HG03439 (cell line): ENCODE measurements around the gene SLC38A2.

ENCODE experiments used
- ATAC-seq: cut with Tn5 transposase; IDR thresholded peaks from one replicate; pipeline ENCODE4 v1.9.1; 2021; ENCODE audit warnings: mild to moderate bottlenecking, moderate library complexity; ENCODE audit not compliant: unreplicated experiment

Gene SLC38A2

DNA sequence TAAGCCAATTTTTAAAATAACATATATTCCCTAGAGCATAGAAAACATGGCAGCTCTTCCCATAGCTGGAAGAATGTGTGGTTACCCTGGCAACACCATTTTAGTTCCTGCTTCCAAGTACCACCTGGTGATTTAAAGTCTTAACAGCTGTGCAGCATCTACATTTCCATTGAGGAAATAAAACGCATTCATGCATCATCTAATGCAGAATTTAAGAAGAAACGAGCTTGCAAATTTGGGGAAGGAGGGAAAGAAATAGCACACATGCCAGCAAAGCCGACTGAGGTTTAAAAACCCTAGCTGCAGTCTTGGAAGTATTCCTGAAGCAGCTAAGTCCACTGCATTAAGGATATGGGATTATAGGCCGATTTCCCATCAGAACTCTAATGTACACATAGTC is 22.8 kb upstream of the SLC38A2 start:
- ATAC-seq = no peak

GRCh38 chr12:46391630-46392029 is 19.1 kb upstream of the SLC38A2 start:
- no peak for ATAC-seq

GRCh38 chr12:46390881-46391280 is 18.3 kb upstream of the SLC38A2 start:
- ATAC-seq = no peak

- no peak for ATAC-seq
Measured at GRCh38 chr12:46390304-46390703, 17.7 kb upstream of the SLC38A2 start.

DNA sequence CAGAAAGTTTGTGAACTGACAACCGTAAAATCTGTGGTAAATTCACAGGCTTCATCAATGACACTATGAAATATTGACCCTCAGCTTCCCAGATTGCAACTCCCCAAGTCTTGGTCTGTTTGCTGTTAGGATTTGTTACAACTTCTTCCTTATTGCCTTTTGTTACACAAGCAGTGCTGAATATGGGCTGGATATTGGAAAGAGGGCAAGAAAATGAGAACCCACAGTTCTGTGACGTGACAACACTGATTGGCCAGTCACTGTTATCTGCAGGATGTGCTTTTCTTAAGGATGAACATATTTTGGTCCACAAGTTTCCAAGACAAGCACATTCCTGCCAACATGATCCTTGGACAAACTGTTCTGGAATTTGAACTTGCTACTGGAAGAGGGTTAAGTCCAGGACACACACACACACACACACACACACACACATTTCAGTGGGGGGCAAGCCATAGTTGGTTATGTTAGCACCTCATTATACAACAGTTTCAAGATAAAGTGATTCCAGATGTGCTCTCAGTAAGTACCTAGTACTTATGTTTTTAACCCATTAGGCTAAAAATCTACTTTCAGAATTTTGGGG is 16.6 kb upstream of the SLC38A2 start:
- no peak for ATAC-seq

GRCh38 chr12:46388427-46389021 is 16.0 kb upstream of the SLC38A2 start:
- peak; percentile 52 for ATAC-seq

DNA sequence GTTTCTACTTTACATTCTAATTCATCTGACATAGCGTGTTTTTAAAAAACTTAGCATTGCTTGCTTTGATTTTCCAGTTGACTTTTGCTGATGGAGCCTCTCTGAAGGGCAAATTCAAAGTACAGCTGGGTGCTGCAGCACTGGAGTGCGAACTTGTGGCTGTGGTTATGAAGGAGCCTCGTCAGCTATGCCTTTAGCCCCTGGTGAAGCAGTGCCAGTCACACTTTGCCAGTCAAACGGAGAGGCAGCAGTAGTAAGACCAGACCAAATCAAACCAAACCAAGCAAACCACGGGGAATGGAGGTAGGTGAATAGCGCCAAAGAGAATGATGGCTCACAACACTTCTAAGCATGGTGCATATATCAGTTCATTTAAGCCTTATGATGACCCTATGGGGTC is 15.1 kb upstream of the SLC38A2 start:
- no peak for ATAC-seq

DNA sequence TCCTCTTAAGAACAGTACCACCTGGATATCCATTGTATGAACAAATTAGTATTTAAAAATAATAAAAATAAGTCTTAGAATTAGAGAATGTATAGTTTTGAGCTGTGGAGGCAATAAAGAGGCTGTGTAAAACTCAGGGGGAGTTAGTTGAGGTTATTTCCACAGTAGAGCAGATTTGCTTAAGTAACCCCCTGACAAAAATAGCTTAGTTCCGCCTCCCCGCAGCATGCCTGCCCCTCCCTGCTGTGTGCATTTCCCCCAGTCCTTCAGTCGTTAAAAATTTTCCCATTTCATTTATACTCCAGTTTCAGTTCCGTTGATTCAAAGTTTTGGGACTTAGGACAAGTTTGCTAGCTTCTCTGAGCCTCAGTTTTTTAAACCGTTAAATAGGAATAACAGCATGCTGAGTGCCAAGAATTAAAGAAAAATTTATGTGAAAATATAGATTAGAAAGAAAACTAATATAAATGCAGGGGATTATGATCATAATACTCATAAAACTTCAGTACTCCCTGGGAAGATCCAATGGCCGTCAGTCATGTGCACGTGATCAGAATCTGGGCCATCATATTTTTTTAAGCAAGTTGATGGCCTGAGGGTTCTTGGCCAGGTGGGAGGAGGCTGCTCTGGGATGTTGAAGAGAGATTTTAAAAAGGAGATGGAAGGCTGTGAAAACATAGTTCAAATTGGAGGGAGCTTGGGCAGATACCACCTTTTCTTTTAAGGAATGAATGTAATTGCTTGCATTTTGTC is 14.5 kb upstream of the SLC38A2 start:
- peak; percentile 20 for ATAC-seq

GRCh38 chr12:46386360-46386867 is 13.8 kb upstream of the SLC38A2 start:
- ATAC-seq = no peak

DNA sequence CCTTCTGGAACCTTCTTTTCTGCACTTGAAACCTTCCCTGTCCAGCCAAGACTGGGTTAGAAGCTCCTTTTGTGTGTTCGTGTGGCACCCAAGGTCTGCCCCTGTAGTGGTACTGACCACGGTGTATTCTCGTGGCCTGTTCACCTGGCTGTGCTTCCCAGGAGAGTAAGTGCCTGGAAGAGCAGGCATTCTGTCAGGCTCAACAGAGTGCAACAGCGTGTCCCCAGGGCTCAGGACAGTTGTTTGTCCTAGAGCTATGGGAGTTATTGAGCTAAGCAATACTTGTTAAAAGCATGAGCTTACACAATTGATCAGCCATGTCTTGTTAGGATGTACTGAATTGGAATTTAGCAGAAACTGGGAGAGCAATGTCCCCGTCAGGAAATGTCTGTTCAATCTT is 12.9 kb upstream of the SLC38A2 start:
- ATAC-seq = no peak

- ATAC-seq = no peak
Measured at GRCh38 chr12:46384451-46385309, 12.1 kb upstream of the SLC38A2 start.

DNA sequence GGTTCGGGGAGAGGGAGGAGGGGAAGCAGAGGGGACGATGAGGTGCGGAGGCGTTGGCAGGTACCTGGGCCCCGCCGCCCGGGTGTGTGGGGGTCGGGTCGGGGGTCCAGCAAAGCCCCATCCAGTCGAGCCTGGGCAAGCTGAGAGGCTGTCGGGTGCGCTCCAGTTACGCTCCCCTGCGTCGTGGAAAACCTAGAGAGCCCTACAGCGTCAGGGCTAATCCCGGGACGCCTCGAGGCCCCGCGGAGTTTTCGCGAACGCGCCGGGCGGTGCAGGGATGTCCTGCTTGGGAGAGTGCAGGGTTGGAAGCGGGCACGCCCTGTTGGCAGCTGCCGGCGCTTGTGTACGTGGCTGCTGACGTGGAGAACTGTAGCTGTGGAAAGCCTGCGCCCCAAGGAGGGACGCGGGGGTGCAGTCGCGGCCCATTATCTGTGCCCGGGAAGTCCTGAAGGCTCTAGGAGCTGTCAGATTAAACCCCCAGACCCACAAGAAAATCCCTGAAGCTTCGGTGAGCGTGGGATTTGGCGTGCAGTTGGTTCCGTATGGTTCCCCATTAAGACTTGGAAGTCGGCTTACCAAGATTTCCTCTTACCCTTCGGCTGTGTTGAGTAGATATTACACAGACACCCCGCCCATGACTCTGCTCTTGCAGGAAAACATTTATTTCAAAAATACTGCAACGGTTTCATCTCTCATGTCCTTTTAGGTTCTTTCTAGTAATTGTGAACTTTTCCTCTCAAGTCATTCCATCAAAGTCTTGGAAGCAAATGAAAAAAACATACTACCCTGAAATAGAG is 11.3 kb upstream of the SLC38A2 start:
- ATAC-seq = peak; percentile 36

GRCh38 chr12:46382964-46383653 is 10.5 kb upstream of the SLC38A2 start:
- ATAC-seq = peak; percentile 64

- ATAC-seq = no peak
Measured at GRCh38 chr12:46382408-46382963, 9.9 kb upstream of the SLC38A2 start.

DNA sequence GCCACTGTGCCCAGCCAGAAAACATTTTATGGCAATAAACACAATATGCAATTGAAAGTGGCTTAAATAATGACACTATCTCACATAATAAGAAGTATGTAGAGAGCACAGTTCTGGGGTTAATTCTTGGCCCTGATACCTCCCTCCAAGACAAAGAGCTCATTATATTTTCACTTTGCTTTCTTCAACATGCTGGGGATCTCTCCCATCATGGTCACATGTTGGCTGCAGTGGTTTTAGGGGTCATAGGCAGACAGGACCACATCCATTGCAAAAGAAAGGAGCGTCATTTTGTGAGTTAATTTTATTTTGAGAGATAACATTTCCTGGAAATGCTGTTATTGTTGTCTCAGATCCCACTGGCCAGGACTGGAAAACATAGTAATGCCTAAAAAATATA is 8.3 kb upstream of the SLC38A2 start:
- ATAC-seq = no peak

DNA sequence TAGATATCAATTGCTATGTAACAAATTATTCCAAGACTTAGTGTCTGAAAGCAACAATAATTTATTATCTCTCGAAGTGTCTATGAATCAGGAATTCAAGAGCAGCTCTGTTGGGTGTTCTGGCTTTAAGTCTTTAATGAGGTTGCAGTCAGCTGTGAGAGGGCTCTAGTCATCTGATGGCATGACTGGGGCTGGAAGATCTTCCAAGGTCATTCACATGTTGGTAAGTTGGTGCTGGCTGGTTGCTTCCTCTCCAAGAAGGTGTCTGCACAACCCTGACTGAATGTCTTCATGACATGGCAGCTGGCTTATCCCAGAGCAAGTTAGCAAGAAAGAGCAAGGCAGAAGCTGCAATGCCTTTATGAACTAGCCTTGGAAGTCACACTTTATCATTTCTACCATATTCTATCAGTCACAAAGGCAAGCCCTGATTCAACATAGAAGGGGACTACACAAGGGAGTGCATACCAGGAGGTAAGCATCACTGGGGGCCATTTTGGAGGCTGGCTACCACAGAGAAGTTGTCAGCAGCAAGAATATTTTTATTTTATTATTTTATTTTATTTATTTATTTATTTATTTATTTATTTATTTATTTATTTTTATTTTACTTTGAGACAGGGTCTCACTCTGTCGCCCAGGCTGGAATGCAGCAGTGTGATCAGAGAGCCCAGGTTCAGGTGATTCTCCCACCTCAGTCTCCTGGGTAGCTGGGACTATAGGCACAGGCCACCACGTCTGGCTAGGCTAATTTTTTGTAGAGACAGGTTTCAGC is 7.6 kb upstream of the SLC38A2 start:
- no peak for ATAC-seq

- ATAC-seq = no peak
Measured at GRCh38 chr12:46379352-46379751, 6.8 kb upstream of the SLC38A2 start.

- ATAC-seq = no peak
Measured at GRCh38 chr12:46378530-46378929, 6.0 kb upstream of the SLC38A2 start.

- ATAC-seq = no peak
Measured at GRCh38 chr12:46377678-46378077, 5.1 kb upstream of the SLC38A2 start.
